ENCODE measurements around the gene WDFY4. TPM values are rescaled to one million over a fixed set of nuclear protein-coding genes. Genes with fewer than 3 reads are reported as not detected.

Gene WDFY4
- total RNA-seq, 1 donor from 2014 or later = not detected

DNA sequence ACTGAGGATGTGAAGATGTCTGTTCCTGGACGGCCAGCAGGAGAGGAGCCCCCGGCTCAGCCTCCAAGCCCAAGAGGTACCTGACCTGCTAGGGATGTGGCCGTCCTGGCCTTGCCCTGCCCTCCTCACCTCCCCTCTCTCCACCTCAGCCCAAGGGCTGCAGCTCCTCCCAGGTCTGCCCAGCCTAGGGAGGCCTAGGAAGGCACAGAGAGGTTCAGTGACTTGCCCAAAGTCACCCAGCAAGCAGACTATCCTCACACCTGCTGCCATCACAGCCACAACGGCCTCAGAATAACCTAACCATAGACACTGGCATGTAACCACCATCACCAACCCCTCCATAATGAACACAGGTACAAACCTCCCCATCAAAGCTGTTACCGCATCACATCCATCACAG, 293.6 kb downstream of the WDFY4 start:
- Histone ChIP-seq H3K9me3 (ENCODE audit: low read depth) (no peaks in the 10 kb centered on the region), H3K36me3 (no peaks in the 10 kb centered on the region), H4K20me1 (ENCODE audit: low read depth) (no peaks in the 10 kb centered on the region), H3K4me3 (no peak overlapping the region), H3F3A (ENCODE audit: low read depth) (no peaks in the 10 kb centered on the region), H3K27me3 (no peaks in the 10 kb centered on the region), H3K27ac (no peak overlapping the region), H3K9ac (no peak overlapping the region), H3K79me2 (ENCODE audit: low read depth) (no peaks in the 10 kb centered on the region), H2AFZ (replicated peaks) (no peak overlapping the region), H3K4me1 (no peaks in the 10 kb centered on the region), H3K4me2 (no peak overlapping the region)
- Mint-ChIP-seq H3K9me3 (no peaks in the 10 kb centered on the region), H3K4me3 (no peak overlapping the region), H3K36me3 (no peaks in the 10 kb centered on the region), H3K27me3 (ENCODE audit: insufficient read depth, low read depth) (peaks cover 10% of the 10 kb centered on the region), H3K27ac (no peak overlapping the region), H3K4me1 (no peaks in the 10 kb centered on the region)
- TF ChIP-seq, protein P1, sequence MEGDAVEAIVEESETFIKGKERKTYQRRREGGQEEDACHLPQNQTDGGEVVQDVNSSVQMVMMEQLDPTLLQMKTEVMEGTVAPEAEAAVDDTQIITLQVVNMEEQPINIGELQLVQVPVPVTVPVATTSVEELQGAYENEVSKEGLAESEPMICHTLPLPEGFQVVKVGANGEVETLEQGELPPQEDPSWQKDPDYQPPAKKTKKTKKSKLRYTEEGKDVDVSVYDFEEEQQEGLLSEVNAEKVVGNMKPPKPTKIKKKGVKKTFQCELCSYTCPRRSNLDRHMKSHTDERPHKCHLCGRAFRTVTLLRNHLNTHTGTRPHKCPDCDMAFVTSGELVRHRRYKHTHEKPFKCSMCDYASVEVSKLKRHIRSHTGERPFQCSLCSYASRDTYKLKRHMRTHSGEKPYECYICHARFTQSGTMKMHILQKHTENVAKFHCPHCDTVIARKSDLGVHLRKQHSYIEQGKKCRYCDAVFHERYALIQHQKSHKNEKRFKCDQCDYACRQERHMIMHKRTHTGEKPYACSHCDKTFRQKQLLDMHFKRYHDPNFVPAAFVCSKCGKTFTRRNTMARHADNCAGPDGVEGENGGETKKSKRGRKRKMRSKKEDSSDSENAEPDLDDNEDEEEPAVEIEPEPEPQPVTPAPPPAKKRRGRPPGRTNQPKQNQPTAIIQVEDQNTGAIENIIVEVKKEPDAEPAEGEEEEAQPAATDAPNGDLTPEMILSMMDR (IDR thresholded peaks at IDR 0.05) = no peak
- TF ChIP-seq EZH2phosphoT487 (IDR thresholded peaks at IDR 0.05) (no peak), EZH2 (IDR thresholded peaks at IDR 0.05) (no peak)
- DNase-seq (ENCODE audit: low spot score) = no peak

DNA sequence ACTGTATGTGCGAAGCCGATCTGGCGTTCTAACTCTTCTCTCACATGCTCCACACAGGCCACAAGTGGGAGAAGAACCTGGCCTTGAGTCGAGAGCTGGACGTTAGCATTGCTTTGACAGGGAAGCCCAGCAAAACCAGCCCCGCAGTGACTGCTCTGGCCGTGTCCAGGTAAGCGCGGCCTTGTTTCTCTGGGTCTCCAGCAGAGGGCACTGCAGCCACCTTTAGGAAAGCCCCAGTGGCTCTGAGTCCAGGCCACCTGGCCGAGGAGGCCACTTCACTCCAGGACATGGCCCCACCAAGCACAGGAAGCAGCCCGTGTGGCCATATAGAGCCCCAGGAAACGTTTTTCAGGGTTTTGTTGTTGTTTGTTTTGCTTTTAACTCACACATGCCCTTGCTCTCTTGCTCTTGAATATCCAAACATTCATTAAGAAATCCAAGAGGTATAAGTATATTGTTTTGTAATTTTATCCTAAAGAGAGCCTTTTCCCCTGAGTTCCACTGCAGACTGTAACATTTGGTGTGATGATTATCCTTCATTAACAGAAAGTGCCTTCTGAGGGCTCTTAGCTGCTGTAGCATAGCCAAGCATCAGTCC, 296.7 kb downstream of the WDFY4 start:
- no peaks in the 10 kb centered on the region for H3K36me3 ChIP-seq
- H3K4me1 ChIP-seq = no peaks in the 10 kb centered on the region
- no peaks in the 10 kb centered on the region for H3K79me2 ChIP-seq (ENCODE audit: low read depth)
- H3K9ac ChIP-seq = no peak overlapping the region
- H3K4me2 ChIP-seq = no peak overlapping the region
- H3K27me3 Mint-ChIP-seq (ENCODE audit: insufficient read depth, low read depth) = peaks cover 16% of the 10 kb centered on the region
- no peak overlapping the region for H3K4me3 ChIP-seq
- no peaks in the 10 kb centered on the region for H3K4me1 Mint-ChIP-seq
- no peaks in the 10 kb centered on the region for H3K9me3 ChIP-seq (ENCODE audit: low read depth)
- H3F3A ChIP-seq (ENCODE audit: low read depth) = no peaks in the 10 kb centered on the region
- H2AFZ ChIP-seq (replicated peaks) = peak overlapping the region; percentile 38
- H3K27me3 ChIP-seq = no peaks in the 10 kb centered on the region
- H3K36me3 Mint-ChIP-seq = no peaks in the 10 kb centered on the region
- H3K27ac Mint-ChIP-seq = no peak overlapping the region
- H4K20me1 ChIP-seq (ENCODE audit: low read depth) = no peaks in the 10 kb centered on the region
- no peaks in the 10 kb centered on the region for H3K9me3 Mint-ChIP-seq
- no peak overlapping the region for H3K4me3 Mint-ChIP-seq
- peak; percentile 85 for DNase-seq (ENCODE audit: low spot score)
- no peak overlapping the region for H3K27ac ChIP-seq
- TF ChIP-seq, protein P1 (IDR thresholded peaks at IDR 0.05) = peak; percentile 82
- no peak for TF ChIP-seq EZH2phosphoT487 (IDR thresholded peaks at IDR 0.05)

DNA sequence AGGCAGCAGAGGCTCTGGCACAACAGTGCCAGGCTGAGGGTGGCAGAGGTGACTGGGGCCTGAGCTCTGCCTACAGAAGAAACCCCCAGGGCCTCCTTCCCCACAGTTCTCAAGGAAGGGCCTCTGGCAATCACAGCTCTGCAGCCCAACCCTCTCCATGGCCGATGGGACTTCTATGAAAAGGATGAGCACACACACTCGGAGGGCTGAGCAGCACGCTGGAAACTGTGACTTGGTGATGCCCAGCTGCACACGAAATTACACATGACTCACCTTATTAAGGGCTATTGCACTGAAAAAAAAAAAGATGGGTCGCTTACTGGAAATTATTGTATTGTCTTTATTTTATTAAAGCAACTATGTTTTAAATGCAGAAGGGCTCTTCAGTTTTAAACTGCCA, 297.9 kb downstream of the WDFY4 start:
- H3K9me3 ChIP-seq (ENCODE audit: low read depth) = no peaks in the 10 kb centered on the region
- no peak overlapping the region for H3K9ac ChIP-seq
- TF ChIP-seq EZH2phosphoT487 (IDR thresholded peaks at IDR 0.05) (no peak), EZH2 (IDR thresholded peaks at IDR 0.05) (no peak)
- TF ChIP-seq, protein P1 (IDR thresholded peaks at IDR 0.05) = no peak
- no peaks in the 10 kb centered on the region for H3K4me1 ChIP-seq
- no peak overlapping the region for H3K27ac ChIP-seq
- no peak overlapping the region for H3K4me3 Mint-ChIP-seq
- no peaks in the 10 kb centered on the region for H3K79me2 ChIP-seq (ENCODE audit: low read depth)
- H2AFZ ChIP-seq (replicated peaks) = no peak overlapping the region
- no peak for DNase-seq (ENCODE audit: low spot score)
- H4K20me1 ChIP-seq (ENCODE audit: low read depth) = no peaks in the 10 kb centered on the region
- H3K36me3 Mint-ChIP-seq = no peaks in the 10 kb centered on the region
- no peaks in the 10 kb centered on the region for H3K27me3 ChIP-seq
- no peak overlapping the region for H3K27ac Mint-ChIP-seq
- H3K9me3 Mint-ChIP-seq = no peaks in the 10 kb centered on the region
- no peaks in the 10 kb centered on the region for H3K4me1 Mint-ChIP-seq
- H3K36me3 ChIP-seq = no peaks in the 10 kb centered on the region
- H3K4me2 ChIP-seq = no peak overlapping the region
- no peaks in the 10 kb centered on the region for H3F3A ChIP-seq (ENCODE audit: low read depth)
- no peak overlapping the region for H3K4me3 ChIP-seq
- peaks cover 14% of the 10 kb centered on the region for H3K27me3 Mint-ChIP-seq (ENCODE audit: insufficient read depth, low read depth)
